ENCODE data around the gene MPIG6B.

The MPIG6B gene

DNA sequence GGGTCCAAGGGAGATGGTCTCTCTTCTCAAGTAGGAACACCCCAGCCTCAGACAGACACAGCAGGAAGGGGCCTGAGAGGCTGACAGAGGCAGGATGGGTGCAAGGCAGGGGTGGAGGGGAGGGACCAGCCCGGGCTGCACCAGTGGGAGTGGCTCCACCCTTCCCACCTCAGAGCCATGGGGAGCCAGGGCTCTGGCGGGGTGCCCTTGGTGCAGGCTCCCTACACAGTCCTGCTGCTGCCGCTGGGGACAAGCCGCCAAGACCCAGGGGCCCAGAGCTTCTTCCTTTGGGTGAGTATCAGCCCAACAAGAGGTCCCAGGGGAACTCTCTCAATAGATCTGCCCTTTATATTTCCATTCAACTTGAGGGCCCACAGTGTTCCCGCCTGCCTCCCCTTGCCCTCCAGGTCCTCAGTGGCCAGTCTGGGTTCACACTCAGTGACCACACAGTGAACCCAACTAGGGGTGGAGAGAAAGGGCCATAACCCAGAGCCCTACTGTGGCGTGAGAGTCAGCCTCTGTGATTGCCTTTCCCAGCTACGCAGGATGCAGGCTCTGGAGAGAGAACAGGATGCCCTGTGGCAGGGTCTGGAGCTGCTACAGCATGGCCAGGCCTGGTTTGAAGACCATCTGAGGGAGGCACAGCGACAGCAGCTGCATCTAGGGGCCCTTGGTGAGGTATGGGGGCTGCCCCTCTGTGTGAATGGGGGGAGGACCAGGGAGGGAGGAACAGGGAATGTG, 39.9 kb downstream of the MPIG6B start:
- Histone ChIP-seq H3K27me3 (ENCODE audit: insufficient read depth, low read depth, severe bottlenecking) (no peaks in the 10 kb centered on the region), H3K36me3 (no peaks in the 10 kb centered on the region), H3K27ac (peak overlapping the region; percentile 8; the same call in 1 of the 2 replicates), H3K4me3 (ENCODE audit: low read depth, low read length) (no peak overlapping the region), H3K9me3 (ENCODE audit: severe bottlenecking) (peaks cover 7% of the 10 kb centered on the region)
- no peak for DNase-seq
- TF ChIP-seq, protein P1, sequence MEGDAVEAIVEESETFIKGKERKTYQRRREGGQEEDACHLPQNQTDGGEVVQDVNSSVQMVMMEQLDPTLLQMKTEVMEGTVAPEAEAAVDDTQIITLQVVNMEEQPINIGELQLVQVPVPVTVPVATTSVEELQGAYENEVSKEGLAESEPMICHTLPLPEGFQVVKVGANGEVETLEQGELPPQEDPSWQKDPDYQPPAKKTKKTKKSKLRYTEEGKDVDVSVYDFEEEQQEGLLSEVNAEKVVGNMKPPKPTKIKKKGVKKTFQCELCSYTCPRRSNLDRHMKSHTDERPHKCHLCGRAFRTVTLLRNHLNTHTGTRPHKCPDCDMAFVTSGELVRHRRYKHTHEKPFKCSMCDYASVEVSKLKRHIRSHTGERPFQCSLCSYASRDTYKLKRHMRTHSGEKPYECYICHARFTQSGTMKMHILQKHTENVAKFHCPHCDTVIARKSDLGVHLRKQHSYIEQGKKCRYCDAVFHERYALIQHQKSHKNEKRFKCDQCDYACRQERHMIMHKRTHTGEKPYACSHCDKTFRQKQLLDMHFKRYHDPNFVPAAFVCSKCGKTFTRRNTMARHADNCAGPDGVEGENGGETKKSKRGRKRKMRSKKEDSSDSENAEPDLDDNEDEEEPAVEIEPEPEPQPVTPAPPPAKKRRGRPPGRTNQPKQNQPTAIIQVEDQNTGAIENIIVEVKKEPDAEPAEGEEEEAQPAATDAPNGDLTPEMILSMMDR (IDR thresholded peaks at IDR 0.05; ENCODE audit: low read depth, low read length): no peak

DNA sequence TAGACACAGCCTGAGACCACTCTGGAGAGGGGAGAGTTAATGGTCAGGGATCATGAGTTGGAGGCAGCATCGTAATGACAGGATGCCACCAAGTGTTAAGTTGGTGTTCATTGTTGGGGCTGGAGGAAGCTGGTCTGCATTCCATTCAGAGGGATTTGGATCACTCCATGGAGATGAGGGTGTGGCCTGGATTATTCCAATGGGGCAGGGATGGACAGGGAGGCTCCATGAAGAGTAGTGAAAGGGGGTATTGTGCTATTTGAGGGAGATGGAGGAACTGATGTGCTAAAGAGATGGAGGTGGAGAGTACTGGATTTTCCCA, 40.4 kb downstream of the MPIG6B start:
- H3K27ac ChIP-seq: no peak overlapping the region
- H3K27me3 ChIP-seq (ENCODE audit: insufficient read depth, low read depth, severe bottlenecking): no peaks in the 10 kb centered on the region
- H3K9me3 ChIP-seq (ENCODE audit: severe bottlenecking): peaks cover 5% of the 10 kb centered on the region
- no peaks in the 10 kb centered on the region for H3K36me3 ChIP-seq
- TF ChIP-seq, protein P1 (IDR thresholded peaks at IDR 0.05; ENCODE audit: low read depth, low read length): no peak; the same call in 1 of the 2 replicates
- peak; percentile 83 for DNase-seq
- no peak overlapping the region for H3K4me3 ChIP-seq (ENCODE audit: low read depth, low read length)

DNA sequence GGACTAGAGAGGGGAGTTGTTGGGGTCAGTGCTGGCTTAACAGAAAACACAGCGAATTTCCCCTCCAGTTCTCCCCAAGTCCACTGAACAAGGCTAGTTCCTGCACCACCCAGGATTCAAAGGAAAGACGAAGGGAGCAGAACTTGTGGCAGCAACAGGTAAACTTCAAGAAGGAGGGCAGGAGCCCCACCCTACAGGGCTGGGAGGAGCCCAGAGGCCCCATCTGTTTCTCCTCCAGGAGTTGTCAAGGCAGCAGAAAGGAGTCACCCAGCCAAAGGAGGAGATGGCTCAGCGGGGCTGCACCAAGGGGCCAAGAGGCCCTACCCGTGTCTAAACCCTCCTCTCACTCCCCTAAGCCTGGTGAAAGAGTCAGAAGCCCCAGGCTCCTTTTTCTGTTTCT, 41.0 kb downstream of the MPIG6B start:
- Histone ChIP-seq H3K27ac (no peak overlapping the region), H3K9me3 (ENCODE audit: severe bottlenecking) (peaks cover 2% of the 10 kb centered on the region), H3K27me3 (ENCODE audit: insufficient read depth, low read depth, severe bottlenecking) (no peaks in the 10 kb centered on the region), H3K36me3 (no peaks in the 10 kb centered on the region), H3K4me3 (ENCODE audit: low read depth, low read length) (no peak overlapping the region)
- DNase-seq: no peak
- TF ChIP-seq, protein P1 (IDR thresholded peaks at IDR 0.05; ENCODE audit: low read depth, low read length): no peak

DNA sequence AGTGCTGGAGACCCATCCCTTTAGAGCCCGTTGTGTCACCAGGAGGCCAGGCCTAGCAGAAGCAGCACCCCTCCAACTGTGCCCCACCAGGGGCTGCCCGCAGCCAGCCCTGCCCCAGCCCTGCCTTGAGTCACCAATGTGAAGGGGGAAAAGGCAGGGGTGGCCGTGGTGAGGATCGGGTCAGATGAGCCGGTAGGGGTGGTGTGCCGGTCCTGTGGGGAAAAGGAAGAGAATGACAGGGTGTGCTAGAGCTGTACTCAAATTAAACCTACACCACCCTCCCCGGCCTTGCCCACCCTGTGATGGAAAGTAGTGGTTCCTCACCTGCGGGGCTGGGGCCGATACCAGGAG, 42.4 kb downstream of the MPIG6B start:
- Histone ChIP-seq H3K27ac (no peak overlapping the region), H3K9me3 (ENCODE audit: severe bottlenecking) (peaks cover 2% of the 10 kb centered on the region), H3K36me3 (no peaks in the 10 kb centered on the region), H3K4me3 (ENCODE audit: low read depth, low read length) (no peak overlapping the region), H3K27me3 (ENCODE audit: insufficient read depth, low read depth, severe bottlenecking) (no peaks in the 10 kb centered on the region)
- no peak for DNase-seq
- TF ChIP-seq, protein P1 (IDR thresholded peaks at IDR 0.05; ENCODE audit: low read depth, low read length): no peak

DNA sequence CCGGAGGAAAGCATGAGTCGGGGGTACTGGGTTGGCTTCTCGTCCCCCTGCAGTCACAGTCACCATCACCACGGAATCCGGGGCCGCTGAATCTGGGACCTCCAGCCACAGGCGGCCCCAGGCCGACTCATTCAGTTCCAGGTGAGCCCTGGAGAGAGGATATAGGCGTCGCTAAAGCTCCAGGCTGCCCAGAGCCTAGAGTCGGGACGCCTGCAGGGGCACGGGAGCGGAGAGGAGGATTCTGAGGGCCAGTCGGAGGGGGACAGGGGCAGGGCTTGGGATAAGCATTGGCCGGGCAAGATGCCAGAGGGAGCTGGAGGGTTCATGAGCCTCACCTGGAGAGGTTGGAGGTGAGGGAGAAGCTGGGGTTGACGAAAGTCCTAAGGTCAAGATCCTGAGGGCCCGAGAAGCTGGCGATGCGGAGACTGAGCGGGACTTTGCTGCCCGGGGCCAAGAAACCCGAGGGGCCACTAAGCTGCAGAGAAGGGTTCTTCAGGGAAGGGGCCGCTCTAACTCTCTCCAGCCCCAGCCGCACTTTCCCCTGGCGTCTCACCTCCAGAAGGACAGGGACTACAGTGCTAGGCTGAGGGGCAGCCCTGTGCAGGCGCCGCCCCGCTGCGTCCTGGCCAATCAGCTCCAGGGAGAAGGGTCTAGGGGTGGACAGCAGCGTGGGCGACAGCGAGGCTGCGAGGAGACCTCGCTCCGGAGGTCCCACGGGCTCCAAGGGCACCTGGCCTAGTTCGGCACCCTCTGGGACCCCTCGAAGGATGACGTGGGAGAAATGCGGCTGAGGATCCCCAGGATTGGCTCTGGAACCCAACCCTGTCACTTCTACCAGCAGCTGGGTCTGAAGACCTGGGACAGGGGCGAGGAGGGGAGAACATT, 43.0 kb downstream of the MPIG6B start:
- Histone ChIP-seq H3K9me3 (ENCODE audit: severe bottlenecking) (peaks cover 2% of the 10 kb centered on the region), H3K4me3 (ENCODE audit: low read depth, low read length) (no peak overlapping the region), H3K27me3 (ENCODE audit: insufficient read depth, low read depth, severe bottlenecking) (no peaks in the 10 kb centered on the region), H3K36me3 (no peaks in the 10 kb centered on the region), H3K27ac (no peak overlapping the region)
- TF ChIP-seq, protein P1 (IDR thresholded peaks at IDR 0.05; ENCODE audit: low read depth, low read length): no peak
- DNase-seq: no peak
